ENCODE results near the gene CYGB. TPM values are rescaled to one million over a fixed set of nuclear protein-coding genes. Genes with fewer than 3 reads are reported as not detected.

The CYGB gene
- total and polyA plus RNA-seq, 9 of the 15 experiments (the other 6 are each of a cell fraction or from before 2014, with no cell fraction given): 0.08 to 0.95 (median 0.18) TPM; not detected in 5

GRCh38 chr17:76491271-76492122 is 46.0 kb downstream of the CYGB start (continued):
- TF ChIP-seq E4F1 (CRISPR knock-in tag; IDR thresholded peaks at IDR 0.05; ENCODE audit: borderline replicate concordance): no peak
- no peak for TF ChIP-seq EGR1 (conservative IDR thresholded peaks at IDR 0.05)
- no peak for TF ChIP-seq ZNF444 (CRISPR knock-in tag; IDR thresholded peaks at IDR 0.05)
- no peak for TF ChIP-seq ZNF384 (IDR thresholded peaks at IDR 0.05; ENCODE audit: low read depth, low read length)
- no peak for TF ChIP-seq NCOA1 (IDR thresholded peaks at IDR 0.05; ENCODE audit: low read depth)
- TF ChIP-seq SOX6 (IDR thresholded peaks at IDR 0.05): no peak
- TF ChIP-seq HDAC3 (IDR thresholded peaks at IDR 0.05; ENCODE audit: borderline replicate concordance, partially characterized antibody): no peak

All from K562 (cell line).